HFFc6 (cell line): ENCODE measurements around the gene PRR7. TPM values are rescaled to one million over a fixed set of nuclear protein-coding genes. Genes with fewer than 3 reads are reported as not detected.
A peak's percentile ranks its signal among the peaks of the same experiment; 100 is the strongest.

ENCODE experiments used
- DNase-seq: peaks from one replicate; pipeline ENCODE4 v3.0.0-alpha.2; 2018
- H3K27ac Mint-ChIP-seq: 2 replicates; pipeline ENCODE4 v1.8.0; 2020; ENCODE audit warnings: mild to moderate bottlenecking, mixed read lengths
- H3K27me3 Mint-ChIP-seq: 2 replicates; pipeline ENCODE4 v1.8.0; 2021; ENCODE audit warnings: mild to moderate bottlenecking, moderate library complexity, mixed read lengths; ENCODE audit not compliant: insufficient read depth
- H3K36me3 Mint-ChIP-seq: 2 replicates; pipeline ENCODE4 v1.8.0; 2021; ENCODE audit warnings: low read depth, mixed read lengths
- H3K4me1 Mint-ChIP-seq: 2 replicates; pipeline ENCODE4 v1.8.0; 2020; ENCODE audit warnings: low read depth, mixed read lengths
- H3K4me3 Mint-ChIP-seq: 2 replicates; pipeline ENCODE4 v1.8.0; 2020; ENCODE audit warnings: mild to moderate bottlenecking, moderate library complexity, mixed read lengths
- H3K9me3 Mint-ChIP-seq: 2 replicates; pipeline ENCODE4 v1.8.0; 2020; ENCODE audit warnings: mild to moderate bottlenecking, mixed read lengths
- total RNA-seq, 6 experiments: library from RNA; stranded (reverse); fragmentation: NEBNext Ultra II Directional; extraction: Animal tissue kit (Norgen Biotek cat#: 25700); gene quantifications; 2 replicates in 1 of 6; 3 replicates in 5 of 6; pipeline ENCODE4 v1.2.3, GENCODE V29; 2021
- TF ChIP-seq, protein P1 (sequence below): fragments of 200-600 bp; sonication (generic); IDR thresholded peaks from 2 replicates; pipeline ENCODE4 v1.5.0; 2021; ENCODE audit warnings: antibody characterized with exemption, mild to moderate bottlenecking

PRR7 gene
- total RNA-seq, 6 experiments from 2014 or later, result 8.9 to 16.9 (median 10.4) TPM

DNA sequence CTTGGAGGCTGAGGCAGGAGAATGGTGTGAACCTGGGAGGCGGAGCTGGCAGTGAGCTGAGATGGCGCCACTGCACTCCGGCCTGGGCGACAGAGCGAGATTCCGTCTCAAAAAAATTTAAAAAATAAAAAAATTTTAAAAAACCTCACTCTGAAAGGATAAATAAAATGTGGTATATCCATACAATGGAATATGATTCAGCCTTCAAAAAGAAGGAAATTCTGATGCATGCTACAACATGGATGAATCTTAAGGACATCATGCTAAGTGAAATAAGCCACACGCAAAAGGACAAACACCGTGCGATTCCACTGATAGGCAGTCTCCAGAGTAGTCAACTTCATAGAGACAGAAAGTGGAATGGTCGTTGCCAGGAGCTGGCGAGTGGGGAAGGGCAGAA, 18.4 kb downstream of the PRR7 start:
- Mint-ChIP-seq H3K36me3 (peaks cover 36% of the 10 kb centered on the region), H3K4me1 (peaks cover 20% of the 10 kb centered on the region), H3K27me3 (peaks cover 5% of the 10 kb centered on the region; the same call in 1 of the 2 replicates), H3K9me3 (no peaks in the 10 kb centered on the region), H3K4me3 (no peak overlapping the region), H3K27ac (no peak overlapping the region)
- TF ChIP-seq, protein P1, sequence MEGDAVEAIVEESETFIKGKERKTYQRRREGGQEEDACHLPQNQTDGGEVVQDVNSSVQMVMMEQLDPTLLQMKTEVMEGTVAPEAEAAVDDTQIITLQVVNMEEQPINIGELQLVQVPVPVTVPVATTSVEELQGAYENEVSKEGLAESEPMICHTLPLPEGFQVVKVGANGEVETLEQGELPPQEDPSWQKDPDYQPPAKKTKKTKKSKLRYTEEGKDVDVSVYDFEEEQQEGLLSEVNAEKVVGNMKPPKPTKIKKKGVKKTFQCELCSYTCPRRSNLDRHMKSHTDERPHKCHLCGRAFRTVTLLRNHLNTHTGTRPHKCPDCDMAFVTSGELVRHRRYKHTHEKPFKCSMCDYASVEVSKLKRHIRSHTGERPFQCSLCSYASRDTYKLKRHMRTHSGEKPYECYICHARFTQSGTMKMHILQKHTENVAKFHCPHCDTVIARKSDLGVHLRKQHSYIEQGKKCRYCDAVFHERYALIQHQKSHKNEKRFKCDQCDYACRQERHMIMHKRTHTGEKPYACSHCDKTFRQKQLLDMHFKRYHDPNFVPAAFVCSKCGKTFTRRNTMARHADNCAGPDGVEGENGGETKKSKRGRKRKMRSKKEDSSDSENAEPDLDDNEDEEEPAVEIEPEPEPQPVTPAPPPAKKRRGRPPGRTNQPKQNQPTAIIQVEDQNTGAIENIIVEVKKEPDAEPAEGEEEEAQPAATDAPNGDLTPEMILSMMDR, result no peak
- DNase-seq, result no peak

DNA sequence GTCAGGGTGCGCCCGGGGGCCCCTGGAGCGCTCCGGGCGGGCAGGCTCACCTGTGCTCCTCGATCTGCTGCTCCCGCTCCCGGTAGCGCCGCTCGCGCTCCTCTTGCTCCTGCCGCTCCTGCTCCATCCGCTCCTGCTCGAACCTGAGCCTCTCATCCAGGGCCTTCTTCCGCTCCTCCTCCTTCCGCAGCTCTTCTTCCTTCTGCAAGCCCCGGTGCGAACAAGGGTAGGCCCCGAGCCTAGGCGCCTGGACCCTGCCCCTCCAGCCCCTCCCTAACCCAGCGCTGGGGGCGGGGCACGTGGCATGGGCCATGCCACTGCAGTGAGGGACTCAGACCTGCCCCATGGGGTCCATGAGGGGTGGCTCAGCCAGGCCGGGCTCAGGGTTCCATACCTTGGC, 20.2 kb downstream of the PRR7 start:
- H3K9me3 Mint-ChIP-seq, result no peaks in the 10 kb centered on the region
- TF ChIP-seq, protein P1, result no peak
- no peak for DNase-seq
- H3K4me3 Mint-ChIP-seq, result no peak overlapping the region
- peak overlapping the region; percentile 45; the same call in 1 of the 2 replicates for H3K27ac Mint-ChIP-seq
- H3K36me3 Mint-ChIP-seq, result peaks cover 35% of the 10 kb centered on the region
- peaks cover 7% of the 10 kb centered on the region for H3K27me3 Mint-ChIP-seq
- peaks cover 38% of the 10 kb centered on the region for H3K4me1 Mint-ChIP-seq

DNA sequence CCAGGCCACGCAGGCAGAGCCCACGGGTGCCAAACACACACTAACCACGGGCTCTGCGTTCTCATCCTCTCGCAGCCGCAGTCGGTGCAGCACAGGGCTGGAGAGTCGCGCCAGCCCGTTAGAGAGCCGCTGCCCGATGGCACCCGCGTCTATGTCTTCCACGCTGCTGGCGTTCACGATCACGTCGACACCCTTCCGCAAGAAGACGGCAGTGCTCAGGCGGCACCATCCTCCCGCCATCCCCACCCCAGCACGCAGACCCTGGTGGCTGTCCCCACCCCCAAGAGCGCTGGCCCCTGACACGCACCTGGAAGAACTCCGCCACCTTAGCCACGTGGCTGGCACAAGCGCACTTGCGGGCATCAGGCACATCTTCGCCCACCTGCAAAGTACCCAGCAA, 20.8 kb downstream of the PRR7 start:
- peaks cover 10% of the 10 kb centered on the region for H3K27me3 Mint-ChIP-seq
- no peak overlapping the region for H3K27ac Mint-ChIP-seq
- TF ChIP-seq, protein P1, result no peak
- H3K4me1 Mint-ChIP-seq, result peaks cover 42% of the 10 kb centered on the region
- no peaks in the 10 kb centered on the region for H3K9me3 Mint-ChIP-seq
- H3K36me3 Mint-ChIP-seq, result peaks cover 35% of the 10 kb centered on the region
- no peak for DNase-seq
- no peak overlapping the region for H3K4me3 Mint-ChIP-seq

DNA sequence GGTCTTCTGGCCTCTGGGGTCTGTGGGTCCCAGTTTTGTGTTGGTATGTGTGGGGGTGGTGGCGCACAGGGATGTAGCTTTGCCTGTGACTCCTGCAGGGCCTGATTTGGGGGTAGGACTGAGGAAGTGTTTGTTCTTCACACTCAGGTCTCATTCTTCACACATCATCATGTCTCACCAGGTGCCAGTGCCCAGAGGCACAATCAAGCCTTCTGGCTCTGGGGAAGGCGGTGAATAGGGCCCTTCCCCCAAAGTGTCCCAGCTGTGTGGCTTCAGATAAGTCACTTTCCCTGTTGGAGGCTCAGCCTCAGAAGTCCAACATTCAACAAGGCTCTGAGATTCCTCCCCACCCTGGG, 21.7 kb downstream of the PRR7 start:
- Mint-ChIP-seq H3K4me3 (peak overlapping the region; percentile 92), H3K36me3 (peaks cover 33% of the 10 kb centered on the region)

DNA sequence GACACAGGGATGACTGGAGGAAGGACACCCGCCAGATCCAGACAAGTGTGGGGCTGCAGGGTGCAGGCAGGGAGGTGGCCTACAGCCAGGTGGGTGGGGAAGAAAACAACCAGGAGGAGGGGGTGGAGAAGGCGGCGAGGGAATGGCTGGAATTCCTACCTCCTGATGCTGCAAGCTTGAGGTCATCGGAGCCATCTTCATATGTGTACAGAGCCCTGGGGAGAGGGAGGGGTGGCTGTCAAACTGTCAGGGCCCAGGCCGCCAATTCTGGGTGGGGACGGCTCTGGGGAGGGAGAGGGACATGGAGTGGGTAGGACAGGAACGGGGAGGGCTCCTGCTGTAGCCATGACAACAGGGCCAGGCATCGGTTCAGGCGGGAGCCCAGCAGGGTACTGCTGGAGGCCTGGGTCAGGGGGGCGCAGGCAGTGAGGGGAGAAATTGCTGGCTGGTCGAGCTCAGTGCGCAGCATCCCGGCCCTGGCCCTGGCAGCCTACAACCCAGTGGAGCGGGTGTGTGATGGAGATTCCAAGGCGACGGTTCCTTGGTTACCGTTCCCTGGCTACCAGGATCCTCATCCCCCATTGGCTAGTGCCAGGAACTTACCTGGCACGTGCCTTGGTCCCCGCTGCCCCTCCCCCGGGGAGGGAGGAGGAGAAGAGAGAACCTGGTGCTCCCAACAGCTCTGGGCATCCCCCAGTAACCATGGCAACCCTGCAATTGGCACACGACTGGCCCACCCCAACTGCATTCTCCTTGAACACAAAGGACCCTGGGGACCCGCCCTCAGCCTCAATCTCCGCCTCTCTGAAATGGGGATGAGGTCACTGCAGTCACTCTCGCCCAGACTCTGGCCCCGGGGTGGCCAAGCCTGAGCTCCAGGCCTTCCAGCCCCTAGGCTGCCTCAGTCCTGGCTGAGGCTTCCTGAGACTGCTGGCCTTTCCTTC, 22.3 kb downstream of the PRR7 start:
- Mint-ChIP-seq H3K4me1 (peaks cover 45% of the 10 kb centered on the region), H3K27me3 (peaks cover 11% of the 10 kb centered on the region), H3K36me3 (peaks cover 28% of the 10 kb centered on the region), H3K9me3 (no peaks in the 10 kb centered on the region), H3K4me3 (peak overlapping the region; percentile 92), H3K27ac (peak overlapping the region; percentile 97)
- DNase-seq, result peak; percentile 75
- TF ChIP-seq, protein P1, result no peak

More for the DNA sequence above, 21.7 kb downstream of the PRR7 start:
- TF ChIP-seq, protein P1, result no peak
- H3K4me1 Mint-ChIP-seq, result peaks cover 42% of the 10 kb centered on the region
- no peaks in the 10 kb centered on the region for H3K9me3 Mint-ChIP-seq
- no peak for DNase-seq
- peaks cover 10% of the 10 kb centered on the region for H3K27me3 Mint-ChIP-seq
- peak overlapping the region; percentile 97 for H3K27ac Mint-ChIP-seq
